ENCODE data around the gene CAMK1G.

CAMK1G gene

GRCh38 chr1:209643285-209644020, 59.9 kb downstream of the CAMK1G start:
- no peak for DNase-seq

- DNase-seq, result no peak
These were observed 62.3 kb downstream of the CAMK1G start for GRCh38 chr1:209645574-209646452.

GRCh38 chr1:209646558-209646957, 63.0 kb downstream of the CAMK1G start:
- DNase-seq, result no peak

GRCh38 chr1:209647156-209647555, 63.6 kb downstream of the CAMK1G start:
- DNase-seq, result no peak

- DNase-seq, result no peak
These were observed 64.8 kb downstream of the CAMK1G start for GRCh38 chr1:209648346-209648745.

GRCh38 chr1:209648931-209649776, 65.6 kb downstream of the CAMK1G start:
- DNase-seq, result no peak

- no peak for DNase-seq
These were observed 66.9 kb downstream of the CAMK1G start for GRCh38 chr1:209650454-209650853.

- peak; percentile 77 to 84 for DNase-seq
These were observed 67.6 kb downstream of the CAMK1G start for GRCh38 chr1:209651138-209651587.

GRCh38 chr1:209652121-209652735, 68.7 kb downstream of the CAMK1G start, which contains the start of gene LAMB3:
Gene LAMB3 (minus strand): TSS chr1:209652425. CDS start chr1:209650944, 1,481 bp downstream.
- DNase-seq, result no peak

- DNase-seq, result peak; percentile 73 to 76
These were observed 69.4 kb downstream of the CAMK1G start for GRCh38 chr1:209652873-209653401.

GRCh38 chr1:209653915-209654351, 70.4 kb downstream of the CAMK1G start:
- DNase-seq, result no peak

GRCh38 chr1:209655411-209656231, 72.1 kb downstream of the CAMK1G start:
- no peak for DNase-seq

- no peak for DNase-seq
These were observed 73.8 kb downstream of the CAMK1G start for GRCh38 chr1:209657140-209657879.

GRCh38 chr1:209657918-209658317, 74.4 kb downstream of the CAMK1G start:
- DNase-seq, result no peak

GRCh38 chr1:209659909-209660308, 76.4 kb downstream of the CAMK1G start:
- no peak for DNase-seq

GRCh38 chr1:209661071-209661470, 77.6 kb downstream of the CAMK1G start:
- DNase-seq, result no peak

GRCh38 chr1:209662879-209663327, 79.4 kb downstream of the CAMK1G start:
- no peak for DNase-seq
